Ascending aorta (tissue), 2 donors: ENCODE measurements around the gene CLPTM1L. TPM values are rescaled to one million over a fixed set of nuclear protein-coding genes. Genes with fewer than 3 reads are reported as not detected.

ENCODE experiments used
- DNase-seq, 2 donors: peaks; one replicate each; pipeline ENCODE4 v3.0.0-alpha.2; 2019; ENCODE audit warnings: low spot score in 2 of 2
- H3K27ac ChIP-seq, 2 donors: fragments of 200-600 bp; sonication (generic); one replicate each; pipeline ENCODE4 v1.5.1; 2016 to 2017; ENCODE audit warnings: mild to moderate bottlenecking in 1 of 2
- H3K27me3 ChIP-seq: fragments of 200-600 bp; sonication (generic); one replicate; pipeline ENCODE4 v1.5.1; 2017
- H3K36me3 ChIP-seq, 2 donors: fragments of 200-600 bp; sonication (generic); one replicate each; pipeline ENCODE4 v1.5.1; 2016
- H3K4me1 ChIP-seq, 2 donors: fragments of 200-600 bp; sonication (generic); one replicate each; pipeline ENCODE4 v1.5.1; 2016 to 2017; ENCODE audit warnings: mild to moderate bottlenecking in 1 of 2
- H3K4me3 ChIP-seq, 2 donors: fragments of 200-600 bp; sonication (generic); one replicate each; pipeline ENCODE4 v1.5.1; 2016 to 2017; ENCODE audit warnings: mild to moderate bottlenecking in 1 of 2
- H3K9me3 ChIP-seq, 2 donors: fragments of 200-600 bp; sonication (generic); one replicate each; pipeline ENCODE4 v1.5.1; 2016
- CTCF ChIP-seq, 3 experiments: fragments of 200-600 bp in 2 of 3; fragments of 450-650 bp in 1 of 3; sonication (generic) in 2 of 3; IDR thresholded peaks; one replicate each; pipeline ENCODE4 v1.5.1; 2016 to 2019; ENCODE audit warnings: antibody characterized with exemption in 3 of 3, mild to moderate bottlenecking in 1 of 3, moderate library complexity in 1 of 3
- intact Hi-C: fragments of 100-400 bp; cut with DNase I; formaldehyde crosslinking; loops from one replicate; pipeline ENCODE4 v1.15.1; 2023
- total RNA-seq: library from RNA; depleted of rRNA; stranded (reverse); fragments of >200 nt; gene quantifications from one replicate; pipeline ENCODE4 v1.1.0, GENCODE V29; 2016

The CLPTM1L gene
- total RNA-seq, 1 donor from 2014 or later = 23.6 TPM

- no peaks in the 10 kb centered on the region for H3K27me3 ChIP-seq
- no peak for DNase-seq
- intact Hi-C loops = no loop called here
Observed at GRCh38 chr5:1390861-1391600, 46.1 kb upstream of the CLPTM1L start.

GRCh38 chr5:1390333-1390732, 45.4 kb upstream of the CLPTM1L start:
- no peaks in the 10 kb centered on the region for H3K36me3 ChIP-seq
- intact Hi-C loops = no loop called here
- no peak for DNase-seq
- no peak for TF ChIP-seq CTCF (IDR thresholded peaks at IDR 0.05)
- no peaks in the 10 kb centered on the region for H3K27me3 ChIP-seq
- H3K4me3 ChIP-seq = no peak overlapping the region
- H3K27ac ChIP-seq = no peak overlapping the region
- no peaks in the 10 kb centered on the region for H3K9me3 ChIP-seq
- peaks cover 0 to 2% of the 10 kb centered on the region in 2 donors for H3K4me1 ChIP-seq

More at GRCh38 chr5:1390861-1391600, 46.1 kb upstream of the CLPTM1L start:
- Histone ChIP-seq H3K36me3 (no peaks in the 10 kb centered on the region), H3K9me3 (no peaks in the 10 kb centered on the region), H3K4me3 (no peak overlapping the region), H3K27ac (no peak overlapping the region), H3K4me1 (no peaks in the 10 kb centered on the region)
- TF ChIP-seq CTCF (IDR thresholded peaks at IDR 0.05) = no peak

- Histone ChIP-seq H3K4me3 (no peak overlapping the region), H3K27ac (no peak overlapping the region), H3K36me3 (no peaks in the 10 kb centered on the region), H3K9me3 (no peaks in the 10 kb centered on the region), H3K27me3 (no peaks in the 10 kb centered on the region), H3K4me1 (peaks cover 0 to 2% of the 10 kb centered on the region in 2 donors)
- DNase-seq = no peak
- no peak for TF ChIP-seq CTCF (IDR thresholded peaks at IDR 0.05)
- intact Hi-C loops = no loop called here
Observed at GRCh38 chr5:1388383-1388967, 43.6 kb upstream of the CLPTM1L start.

GRCh38 chr5:1387876-1388275, 43.0 kb upstream of the CLPTM1L start:
- intact Hi-C loops = no loop called here
- no peak overlapping the region for H3K4me3 ChIP-seq
- no peak overlapping the region for H3K27ac ChIP-seq
- H3K4me1 ChIP-seq = peaks cover 0 to 2% of the 10 kb centered on the region in 2 donors
- no peaks in the 10 kb centered on the region for H3K9me3 ChIP-seq
- no peak for DNase-seq
- TF ChIP-seq CTCF (IDR thresholded peaks at IDR 0.05) = no peak
- no peaks in the 10 kb centered on the region for H3K27me3 ChIP-seq
- no peaks in the 10 kb centered on the region for H3K36me3 ChIP-seq

- Histone ChIP-seq H3K9me3 (no peaks in the 10 kb centered on the region), H3K27ac (no peak overlapping the region), H3K4me3 (no peak overlapping the region), H3K4me1 (peaks cover 0 to 2% of the 10 kb centered on the region in 2 donors), H3K36me3 (no peaks in the 10 kb centered on the region), H3K27me3 (no peaks in the 10 kb centered on the region)
- intact Hi-C loops = no loop called here
- DNase-seq = no peak
- TF ChIP-seq CTCF (IDR thresholded peaks at IDR 0.05) = no peak
Observed at GRCh38 chr5:1387059-1387755, 42.3 kb upstream of the CLPTM1L start.
